SK-N-SH (cell line): ENCODE measurements around the gene RTN4RL1. TPM values are rescaled to one million over a fixed set of nuclear protein-coding genes. Genes with fewer than 3 reads are reported as not detected.
A peak's percentile ranks its signal among the peaks of the same experiment; 100 is the strongest.

Experiments
- CTCF ChIA-PET: fragments of 300-600, 350-600 bp; formaldehyde crosslinking; extraction: SDS; loops from one replicate; lab custom pipeline; 2021; lab: Yijun Ruan, JAX
- POLR2A ChIA-PET: fragments of 350-600 bp; sonication (Branson Sonifier 250); formaldehyde crosslinking; extraction: SDS; loops from one replicate; lab custom pipeline; 2020; ENCODE audit warnings: antibody characterized with exemption, inconsistent platforms; lab: Yijun Ruan, JAX
- DNase-seq: peaks from one replicate; pipeline ENCODE4 v3.0.0; 2012
- H2AFZ ChIP-seq: fragments of 200-600 bp; sonication (generic); 2 replicates; pipeline ENCODE4 v1.8.1; 2016; ENCODE audit warnings: antibody characterized with exemption, mild to moderate bottlenecking, low read depth
- H3F3A ChIP-seq: fragments of 200-600 bp; sonication (generic); replicated peaks from 2 replicates; pipeline ENCODE3; 2016; ENCODE audit warnings: antibody characterized with exemption, mild to moderate bottlenecking; ENCODE audit not compliant: insufficient read depth
- H3K27ac ChIP-seq, 2 experiments: fragments of 200-500 bp in 1 of 2; fragments of 200-600 bp in 1 of 2; sonication (Bioruptor generic) in 1 of 2; sonication (generic), shearing (Covaris generic) in 1 of 2; 2 replicates each; pipeline versions ENCODE4 v1.5.1 to v1.6.1; 2014 to 2016; ENCODE audit warnings: low read depth in 2 of 2, inconsistent platforms in 1 of 2, low read length in 1 of 2, mild to moderate bottlenecking in 1 of 2, mixed read lengths in 1 of 2
- H3K27me3 ChIP-seq: fragments of 200-600 bp; sonication (generic), shearing (Covaris generic); 2 replicates; pipeline ENCODE4 v1.6.1; 2016; ENCODE audit warnings: mixed run types; ENCODE audit not compliant: insufficient read depth
- H3K36me3 ChIP-seq, 2 experiments: fragments of 200-500 bp in 1 of 2; fragments of 200-600 bp in 1 of 2; sonication (Bioruptor generic) in 1 of 2; sonication (generic) in 1 of 2; replicated peaks in 1 of 2; 2 replicates each; pipeline versions ENCODE3 to v1.5.1; 2014 to 2016; ENCODE audit warnings: low read length in 1 of 2, mild to moderate bottlenecking in 1 of 2; ENCODE audit not compliant: insufficient read depth in 2 of 2, control insufficient read depth in 1 of 2
- H3K4me1 ChIP-seq, 2 experiments: fragments of 200-500 bp in 1 of 2; fragments of 200-600 bp in 1 of 2; sonication (Bioruptor generic) in 1 of 2; sonication (generic), shearing (Covaris generic) in 1 of 2; 2 replicates each; pipeline versions ENCODE4 v1.5.1 to v1.6.1; 2014 to 2016; ENCODE audit warnings: low read depth in 1 of 2, low read length in 1 of 2, mixed run types in 1 of 2; ENCODE audit not compliant: insufficient read depth in 2 of 2, control insufficient read depth in 1 of 2
- H3K4me2 ChIP-seq: fragments of 200-600 bp; sonication (generic), shearing (Covaris generic); 2 replicates; pipeline ENCODE4 v1.6.1; 2017; ENCODE audit warnings: mixed run types
- H3K4me3 ChIP-seq, 2 experiments: fragments of 200-500 bp in 1 of 2; fragments of 200-600 bp in 1 of 2; sonication (Bioruptor generic) in 1 of 2; sonication (generic), shearing (Covaris generic) in 1 of 2; 2 replicates each; pipeline versions ENCODE4 v1.5.1 to v1.8.1; 2014 to 2016; ENCODE audit warnings: low read depth in 2 of 2, inconsistent platforms in 1 of 2, low read length in 1 of 2, mild to moderate bottlenecking in 1 of 2, mixed read lengths in 1 of 2, moderate library complexity in 1 of 2
- H3K79me2 ChIP-seq: fragments of 200-600 bp; sonication (generic); 2 replicates; pipeline ENCODE4 v1.8.1; 2017; ENCODE audit warnings: mild to moderate bottlenecking; ENCODE audit not compliant: insufficient read depth
- H3K9ac ChIP-seq: fragments of 200-600 bp; sonication (generic); 2 replicates; pipeline ENCODE4 v1.6.1; 2017; ENCODE audit warnings: mixed run types
- H3K9me2 ChIP-seq: fragments of 200-600 bp; sonication (generic); 2 replicates; pipeline ENCODE4 v1.6.1; 2017; ENCODE audit warnings: mixed run types
- H3K9me3 ChIP-seq: fragments of 200-600 bp; sonication (generic); 2 replicates; pipeline ENCODE4 v1.6.1; 2017; ENCODE audit warnings: mixed run types, mild to moderate bottlenecking, moderate library complexity
- H4K20me1 ChIP-seq: fragments of 200-600 bp; sonication (generic); 2 replicates; pipeline ENCODE4 v1.6.1; 2017; ENCODE audit warnings: mild to moderate bottlenecking, mixed run types; ENCODE audit not compliant: insufficient read depth
- ELF1 ChIP-seq: IDR thresholded peaks from 2 replicates; pipeline ENCODE4 v1.4.0; 2012
- EZH2phosphoT487 ChIP-seq: fragments of 200-600 bp; sonication (generic); IDR thresholded peaks from 2 replicates; pipeline ENCODE4 v1.6.1; 2017; ENCODE audit warnings: low read depth, mixed run types, mild to moderate bottlenecking, antibody characterized with exemption, moderate library complexity, borderline replicate concordance
- JUND ChIP-seq: IDR thresholded peaks from 2 replicates; pipeline ENCODE4 v1.4.0; 2012
- MEF2A ChIP-seq: IDR thresholded peaks from 2 replicates; pipeline ENCODE4 v1.4.0; 2012; ENCODE audit warnings: low read depth, borderline replicate concordance
- RAD21 ChIP-seq: IDR thresholded peaks from 2 replicates; pipeline ENCODE4 v1.6.1; 2012; ENCODE audit warnings: mild to moderate bottlenecking, low read length
- RCOR1 ChIP-seq: fragments of 150-350 bp; IDR thresholded peaks from 2 replicates; pipeline ENCODE4 v1.6.1; 2017; ENCODE audit warnings: antibody characterized with exemption, low read length
- RXRA ChIP-seq: IDR thresholded peaks from 2 replicates; pipeline ENCODE4 v1.4.0; 2012; ENCODE audit warnings: low read depth, mild to moderate bottlenecking, borderline replicate concordance
- SIN3A ChIP-seq: IDR thresholded peaks from 2 replicates; pipeline ENCODE4 v1.6.1; 2012; ENCODE audit warnings: low read depth, mild to moderate bottlenecking, low read length, moderate library complexity, borderline replicate concordance
- SMC3 ChIP-seq: IDR thresholded peaks from 2 replicates; pipeline ENCODE4 v1.6.1; 2012; ENCODE audit warnings: low read depth, low read length, improper control_type of control experiment
- WGBS: methylation state at CpG from one replicate; pipeline ENCODE4 v1.1.6; 2017; ENCODE audit warnings: low lambda C conversion rate; 5-methylcytosine and 5-hydroxymethylcytosine counted together
- polyA plus RNA-seq, 3 experiments: library from polyadenylated mRNA; depleted of rRNA; stranded (reverse); fragments of >200 nt; gene quantifications; 2 replicates each; pipeline ENCODE4 v1.2.3, GENCODE V29; 2012
- TF ChIP-seq, protein P1 (sequence below): IDR thresholded peaks from 2 replicates; pipeline ENCODE4; 2012
- TF ChIP-seq, protein P2 (sequence below): IDR thresholded peaks from 2 replicates; pipeline ENCODE4 v1.4.0; 2012; ENCODE audit warnings: low read depth, borderline replicate concordance
- TF ChIP-seq, protein P3 (sequence below): fragments of 200-600 bp; sonication (generic); IDR thresholded peaks from 2 replicates; pipeline ENCODE4 v1.6.1; 2017; ENCODE audit warnings: antibody characterized with exemption, mild to moderate bottlenecking, moderate library complexity

The RTN4RL1 gene
- polyA plus RNA-seq, 1 of the 3 experiments (the other 2 are of a cell fraction): 0.07 TPM

- Histone ChIP-seq H3K4me1 (peaks cover 0 to 8% of the 10 kb centered on the region in 2 experiments; a peak in 1 of 4 replicates), H4K20me1 (peaks cover 5% of the 10 kb centered on the region; the same call in 1 of the 2 replicates), H3K27ac (no peak overlapping the region; a peak in 1 of 4 replicates), H3K9me2 (no peaks in the 10 kb centered on the region), H3K9me3 (no peaks in the 10 kb centered on the region), H2AFZ (no peak overlapping the region), H3K27me3 (no peaks in the 10 kb centered on the region), H3K9ac (no peak overlapping the region), H3K79me2 (no peaks in the 10 kb centered on the region), H3K4me2 (peak overlapping the region; percentile 33; the same call in 1 of the 2 replicates), H3K36me3 (peaks cover 0 to 2% of the 10 kb centered on the region in 2 experiments), H3F3A (peaks cover 12% of the 10 kb centered on the region), H3K4me3 (peak overlapping the region in 1 of 2 experiments; percentile 57; a peak in 2 of 4 replicates)
- ChIA-PET CTCF (interaction anchor here (0.6 to 8.0 kb wide), 61 partner anchors 10 to 264 kb away, joined by 3 to 185 read pairs (median 5); partner anchors contain the start of gene OVCA2), POLR2A (interaction anchor here (1.5 kb wide), 1 partner anchor 191 kb away, joined by 9 read pairs; no protein-coding TSS in a partner anchor)
- no peak for DNase-seq
- WGBS: 33% methylated on average over 15 of the region's 16 CpGs
- TF ChIP-seq, protein P1, sequence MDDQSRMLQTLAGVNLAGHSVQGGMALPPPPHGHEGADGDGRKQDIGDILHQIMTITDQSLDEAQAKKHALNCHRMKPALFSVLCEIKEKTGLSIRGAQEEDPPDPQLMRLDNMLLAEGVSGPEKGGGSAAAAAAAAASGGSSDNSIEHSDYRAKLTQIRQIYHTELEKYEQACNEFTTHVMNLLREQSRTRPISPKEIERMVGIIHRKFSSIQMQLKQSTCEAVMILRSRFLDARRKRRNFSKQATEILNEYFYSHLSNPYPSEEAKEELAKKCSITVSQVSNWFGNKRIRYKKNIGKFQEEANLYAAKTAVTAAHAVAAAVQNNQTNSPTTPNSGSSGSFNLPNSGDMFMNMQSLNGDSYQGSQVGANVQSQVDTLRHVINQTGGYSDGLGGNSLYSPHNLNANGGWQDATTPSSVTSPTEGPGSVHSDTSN: no peak
- TF ChIP-seq SIN3A: no peak
- TF ChIP-seq, protein P2, sequence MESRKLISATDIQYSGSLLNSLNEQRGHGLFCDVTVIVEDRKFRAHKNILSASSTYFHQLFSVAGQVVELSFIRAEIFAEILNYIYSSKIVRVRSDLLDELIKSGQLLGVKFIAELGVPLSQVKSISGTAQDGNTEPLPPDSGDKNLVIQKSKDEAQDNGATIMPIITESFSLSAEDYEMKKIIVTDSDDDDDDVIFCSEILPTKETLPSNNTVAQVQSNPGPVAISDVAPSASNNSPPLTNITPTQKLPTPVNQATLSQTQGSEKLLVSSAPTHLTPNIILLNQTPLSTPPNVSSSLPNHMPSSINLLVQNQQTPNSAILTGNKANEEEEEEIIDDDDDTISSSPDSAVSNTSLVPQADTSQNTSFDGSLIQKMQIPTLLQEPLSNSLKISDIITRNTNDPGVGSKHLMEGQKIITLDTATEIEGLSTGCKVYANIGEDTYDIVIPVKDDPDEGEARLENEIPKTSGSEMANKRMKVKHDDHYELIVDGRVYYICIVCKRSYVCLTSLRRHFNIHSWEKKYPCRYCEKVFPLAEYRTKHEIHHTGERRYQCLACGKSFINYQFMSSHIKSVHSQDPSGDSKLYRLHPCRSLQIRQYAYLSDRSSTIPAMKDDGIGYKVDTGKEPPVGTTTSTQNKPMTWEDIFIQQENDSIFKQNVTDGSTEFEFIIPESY: no peak
- no peak for TF ChIP-seq RCOR1
- TF ChIP-seq JUND: no peak
- TF ChIP-seq EZH2phosphoT487: no peak
- no peak for TF ChIP-seq ELF1
- no peak for TF ChIP-seq MEF2A
Measured at GRCh38 chr17:2054262-2054511, 29.1 kb upstream of the RTN4RL1 start.

DNA sequence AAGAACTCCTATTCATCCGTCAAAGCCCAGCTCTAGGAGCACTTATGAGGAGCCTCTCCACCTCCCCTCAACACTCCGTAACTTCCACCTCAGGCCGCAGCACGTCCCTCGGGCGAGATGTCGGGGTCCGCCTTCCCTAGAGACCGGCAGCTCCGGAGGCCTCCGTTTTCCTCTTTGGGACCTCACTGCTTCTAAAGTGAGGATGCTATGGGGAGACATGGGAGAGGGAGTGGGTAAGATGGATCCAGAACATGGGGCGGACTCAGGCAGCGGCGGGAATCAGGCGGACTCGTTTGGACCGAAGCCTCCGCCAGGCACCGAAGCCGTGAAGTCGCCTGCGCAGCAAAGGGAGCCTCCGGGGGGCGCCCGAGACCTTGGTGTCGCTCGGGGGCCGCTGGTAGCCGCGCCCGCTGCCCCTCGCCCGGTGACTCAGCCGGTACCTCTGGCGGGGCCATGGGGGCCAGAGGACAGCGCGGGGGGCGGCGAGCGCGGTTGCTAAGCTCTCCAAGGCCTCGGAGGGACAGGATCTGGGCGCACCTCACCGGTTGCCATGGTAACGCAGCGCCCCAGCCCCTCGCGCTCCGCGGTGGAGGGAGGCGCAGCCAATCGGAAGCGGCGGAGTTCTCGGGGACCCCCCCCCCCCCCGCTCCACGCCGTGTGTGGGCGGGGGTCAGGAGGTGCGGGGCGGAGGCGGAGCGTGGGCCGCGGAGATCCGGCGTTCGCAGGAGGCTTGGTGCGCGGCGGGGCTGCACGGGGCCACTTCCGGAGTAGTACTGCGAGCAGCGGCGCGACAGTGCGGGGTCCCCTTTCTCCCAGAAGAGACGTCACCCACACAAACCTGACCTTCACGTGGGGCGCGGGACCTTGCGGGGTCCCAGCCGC, 28.5 kb upstream of the RTN4RL1 start:
- Histone ChIP-seq H3K9me2 (no peaks in the 10 kb centered on the region), H3K9ac (no peak overlapping the region), H3K9me3 (no peaks in the 10 kb centered on the region), H3K36me3 (peaks cover 0 to 2% of the 10 kb centered on the region in 2 experiments), H3K4me3 (peak overlapping the region in 1 of 2 experiments; percentile 57; a peak in 3 of 4 replicates), H3K27ac (no peak overlapping the region; a peak in 1 of 4 replicates), H3K79me2 (no peaks in the 10 kb centered on the region), H4K20me1 (peaks cover 5% of the 10 kb centered on the region; the same call in 1 of the 2 replicates), H3K4me2 (peak overlapping the region; percentile 33; the same call in 1 of the 2 replicates), H3F3A (peaks cover 14% of the 10 kb centered on the region), H2AFZ (no peak overlapping the region), H3K27me3 (no peaks in the 10 kb centered on the region), H3K4me1 (peaks cover 3 to 14% of the 10 kb centered on the region in 2 experiments; a peak in 2 of 4 replicates)
- ChIA-PET POLR2A (interaction anchor here (1.1 kb wide), 1 partner anchor 91 kb away, joined by 3 read pairs; no protein-coding TSS in a partner anchor), CTCF (interaction anchor here (0.6 to 8.0 kb wide), 39 partner anchors 11 to 295 kb away, joined by 3 to 185 read pairs (median 6); no protein-coding TSS in a partner anchor)
- 65% methylated on average over 36 of the region's 84 CpGs for WGBS
- TF ChIP-seq SMC3: peak; percentile 32; the same call in 1 of the 2 replicates
- TF ChIP-seq, protein P1: no peak
- peak; percentile 60 for TF ChIP-seq RAD21
- no peak for TF ChIP-seq RXRA
- TF ChIP-seq, protein P3, sequence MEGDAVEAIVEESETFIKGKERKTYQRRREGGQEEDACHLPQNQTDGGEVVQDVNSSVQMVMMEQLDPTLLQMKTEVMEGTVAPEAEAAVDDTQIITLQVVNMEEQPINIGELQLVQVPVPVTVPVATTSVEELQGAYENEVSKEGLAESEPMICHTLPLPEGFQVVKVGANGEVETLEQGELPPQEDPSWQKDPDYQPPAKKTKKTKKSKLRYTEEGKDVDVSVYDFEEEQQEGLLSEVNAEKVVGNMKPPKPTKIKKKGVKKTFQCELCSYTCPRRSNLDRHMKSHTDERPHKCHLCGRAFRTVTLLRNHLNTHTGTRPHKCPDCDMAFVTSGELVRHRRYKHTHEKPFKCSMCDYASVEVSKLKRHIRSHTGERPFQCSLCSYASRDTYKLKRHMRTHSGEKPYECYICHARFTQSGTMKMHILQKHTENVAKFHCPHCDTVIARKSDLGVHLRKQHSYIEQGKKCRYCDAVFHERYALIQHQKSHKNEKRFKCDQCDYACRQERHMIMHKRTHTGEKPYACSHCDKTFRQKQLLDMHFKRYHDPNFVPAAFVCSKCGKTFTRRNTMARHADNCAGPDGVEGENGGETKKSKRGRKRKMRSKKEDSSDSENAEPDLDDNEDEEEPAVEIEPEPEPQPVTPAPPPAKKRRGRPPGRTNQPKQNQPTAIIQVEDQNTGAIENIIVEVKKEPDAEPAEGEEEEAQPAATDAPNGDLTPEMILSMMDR: peak; percentile 41
- DNase-seq: peak; percentile 68
